Liver (tissue), 9 donors: ENCODE results near the gene MIEN1. TPM values are rescaled to one million over a fixed set of nuclear protein-coding genes. Genes with fewer than 3 reads are reported as not detected.

Experiments used
- DNase-seq: peaks from one replicate; pipeline ENCODE4 v3.0.0-alpha.2; 2017; ENCODE audit warnings: low spot score
- H3K27ac ChIP-seq, 2 donors: one replicate each; pipeline ENCODE4 v1.7.0; 2013; ENCODE audit warnings: inconsistent platforms in 2 of 2, low read length in 2 of 2, control low read depth in 1 of 2, low read depth in 1 of 2, mild to moderate bottlenecking in 1 of 2
- H3K27me3 ChIP-seq, 4 donors: one replicate each; pipeline versions ENCODE4 v1.6.1 to v1.7.0; 2013; ENCODE audit warnings: low read length in 3 of 4, inconsistent platforms in 1 of 4, mild to moderate bottlenecking in 1 of 4, moderate library complexity in 1 of 4; ENCODE audit not compliant: control insufficient read depth in 4 of 4, insufficient read depth in 4 of 4
- H3K36me3 ChIP-seq, 4 donors: one replicate each; pipeline versions ENCODE4 v1.6.1 to v1.7.0; 2013; ENCODE audit warnings: low read length in 3 of 4, mild to moderate bottlenecking in 3 of 4, low read depth in 1 of 4, moderate library complexity in 1 of 4; ENCODE audit not compliant: control insufficient read depth in 4 of 4, insufficient read depth in 3 of 4
- H3K4me1 ChIP-seq, 4 donors: one replicate each; pipeline versions ENCODE4 v1.6.1 to v1.7.0; 2013; ENCODE audit warnings: low read length in 3 of 4, mild to moderate bottlenecking in 3 of 4, moderate library complexity in 1 of 4; ENCODE audit not compliant: control insufficient read depth in 4 of 4, insufficient read depth in 4 of 4
- H3K4me3 ChIP-seq, 3 donors: one replicate each; pipeline versions ENCODE4 v1.6.1 to v1.7.0; 2013; ENCODE audit warnings: low read length in 3 of 3, control low read depth in 1 of 3, low read depth in 1 of 3, mild to moderate bottlenecking in 1 of 3
- H3K9ac ChIP-seq, 2 donors: one replicate each; pipeline ENCODE4 v1.7.0; 2013; ENCODE audit warnings: low read length in 2 of 2, mild to moderate bottlenecking in 2 of 2, moderate library complexity in 2 of 2, control low read depth in 1 of 2, low read depth in 1 of 2
- H3K9me3 ChIP-seq, 4 donors: one replicate each; pipeline versions ENCODE4 v1.6.1 to v1.7.0; 2013; ENCODE audit warnings: low read length in 3 of 4; ENCODE audit not compliant: control insufficient read depth in 4 of 4
- CTCF ChIP-seq: fragments of 150-350 bp; IDR thresholded peaks from 2 replicates; pipeline ENCODE4 v1.5.1; 2017; ENCODE audit warnings: improper control_type of control experiment, low read depth, low read length; ENCODE audit not compliant: missing input control
- EGR1 ChIP-seq, 2 donors: IDR thresholded peaks; 2 replicates each; pipeline ENCODE4 v1.6.1; 2016 to 2018; ENCODE audit warnings: antibody characterized with exemption in 2 of 2, low read depth in 2 of 2
- FOXA1 ChIP-seq: IDR thresholded peaks from 2 replicates; pipeline ENCODE4 v1.6.1; 2016; ENCODE audit warnings: antibody characterized with exemption
- FOXA2 ChIP-seq: IDR thresholded peaks from 2 replicates; pipeline ENCODE4 v1.6.1; 2016; ENCODE audit warnings: antibody characterized with exemption
- GABPA ChIP-seq, 2 donors: IDR thresholded peaks in 1 of 2; conservative IDR thresholded peaks in 1 of 2; 2 replicates each; pipeline ENCODE4 v1.6.1; 2016; ENCODE audit warnings: antibody characterized with exemption in 2 of 2, mild to moderate bottlenecking in 1 of 2, moderate library complexity in 1 of 2
- HNF4A ChIP-seq, 2 donors: conservative IDR thresholded peaks; 2 replicates each; pipeline ENCODE4 v1.6.1; 2016; ENCODE audit warnings: antibody characterized with exemption in 2 of 2, mild to moderate bottlenecking in 2 of 2
- HNF4G ChIP-seq: IDR thresholded peaks from 2 replicates; pipeline ENCODE4 v1.6.1; 2016; ENCODE audit warnings: antibody characterized with exemption
- JUND ChIP-seq, 2 donors: IDR thresholded peaks; 2 replicates each; pipeline ENCODE4 v1.6.1; 2016; ENCODE audit warnings: antibody characterized with exemption in 2 of 2
- NR2F2 ChIP-seq: IDR thresholded peaks from 2 replicates; pipeline ENCODE4 v1.6.1; 2016; ENCODE audit warnings: antibody characterized with exemption
- REST ChIP-seq: IDR thresholded peaks from 2 replicates; pipeline ENCODE4 v1.6.1; 2016; ENCODE audit warnings: antibody characterized with exemption, mild to moderate bottlenecking
- SP1 ChIP-seq: IDR thresholded peaks from 2 replicates; pipeline ENCODE4 v1.6.1; 2018; ENCODE audit warnings: antibody characterized with exemption, mild to moderate bottlenecking
- YY1 ChIP-seq: IDR thresholded peaks from 2 replicates; pipeline ENCODE4 v1.6.1; 2016; ENCODE audit warnings: antibody characterized with exemption, mild to moderate bottlenecking
- ZBTB33 ChIP-seq: IDR thresholded peaks from 2 replicates; pipeline ENCODE4 v1.6.1; 2016; ENCODE audit warnings: antibody characterized with exemption
- WGBS: extraction: QIAGEN DNeasy Blood & Tissue Kit; methylation state at CpG from one replicate; pipeline ENCODE4 v1.1.7; 2013; 5-methylcytosine and 5-hydroxymethylcytosine counted together
- polyA plus RNA-seq, 2 donors: library from polyadenylated mRNA; stranded (reverse) in 1 of 2; unstranded in 1 of 2; fragments of 200-250 nt in 1 of 2; fragments of >200 nt in 1 of 2; fragmentation: Nextera tagmentation in 1 of 2; extraction: Ambion mirVana in 1 of 2; gene quantifications; one replicate each; pipeline versions ENCODE4 v1.2.1 to v1.2.3, GENCODE V29; 2013 to 2015
- total RNA-seq, 2 donors: library from RNA; depleted of rRNA; stranded (reverse); fragments of >200 nt; gene quantifications; one replicate each; pipeline ENCODE4 v1.2.3, GENCODE V29; 2014
- donor health status: healthy.
- donor health status: healthy.
- donor health status: healthy.
- donor health status: healthy.
- donor health status: healthy.

The MIEN1 gene
- total and polyA plus RNA-seq, 4 donors = 11.1 to 99.0 (median 29.0) TPM

GRCh38 chr17:39757931-39758873 lies 27.9 kb upstream of the MIEN1 start:
- Histone ChIP-seq H3K9ac (peak overlapping the region in 1 of 2 donors; percentile 12), H3K36me3 (no peaks in the 10 kb centered on the region), H3K27ac (no peak overlapping the region), H3K4me3 (no peak overlapping the region), H3K27me3 (no peaks in the 10 kb centered on the region), H3K9me3 (no peaks in the 10 kb centered on the region), H3K4me1 (peaks cover 0 to 12% (median 3%) of the 10 kb centered on the region in 4 donors)
- DNase-seq = no peak
- WGBS = 71% methylated on average over 12 of the region's 12 CpGs
- TF ChIP-seq REST (no peak), HNF4G (no peak), EGR1 (IDR thresholded peaks at IDR 0.05; ENCODE audit: low read depth in 2 of 2) (no peak), SP1 (no peak), FOXA1 (no peak)

- WGBS = 81% methylated on average over 4 of the region's 4 CpGs
- H3K9me3 ChIP-seq = no peaks in the 10 kb centered on the region
- H3K4me3 ChIP-seq = no peak overlapping the region
- H3K4me1 ChIP-seq = peaks cover 0 to 12% (median 3%) of the 10 kb centered on the region in 4 donors
- no peak overlapping the region for H3K27ac ChIP-seq
- no peak overlapping the region for H3K9ac ChIP-seq
- no peaks in the 10 kb centered on the region for H3K36me3 ChIP-seq
- H3K27me3 ChIP-seq = no peaks in the 10 kb centered on the region
- TF ChIP-seq HNF4G (no peak), GABPA (IDR thresholded peaks at IDR 0.05 in 1 of 2, conservative IDR thresholded peaks at IDR 0.05 in 1 of 2) (no peak), JUND (IDR thresholded peaks at IDR 0.05) (no peak), FOXA1 (no peak), FOXA2 (no peak), HNF4A (conservative IDR thresholded peaks at IDR 0.05) (no peak), YY1 (no peak), REST (no peak), NR2F2 (no peak), ZBTB33 (no peak), CTCF (no peak)
- no peak for DNase-seq
Measured at GRCh38 chr17:39757176-39757662, 26.9 kb upstream of the MIEN1 start.
